Fibroblast of mammary gland (primary cell): ENCODE data around the gene CDK4.

Source experiments
- DNase-seq: peaks from one replicate; pipeline ENCODE4 v3.0.0-alpha.2; 2010; ENCODE audit warnings: low read depth
- H3K4me3 ChIP-seq: 2 replicates; pipeline ENCODE4 v1.5.1; 2011; ENCODE audit warnings: low read depth, mild to moderate bottlenecking, low read length, moderate library complexity; ENCODE audit not compliant: control insufficient read depth
- CTCF ChIP-seq: conservative IDR thresholded peaks from 2 replicates; pipeline ENCODE4 v1.5.1; 2011; ENCODE audit warnings: low read depth, low read length, inconsistent platforms; ENCODE audit not compliant: control insufficient read depth, insufficient read depth

The CDK4 gene

GRCh38 chr12:57729321-57729844 lies 22.7 kb downstream of the CDK4 start:
- no peak for DNase-seq
- no peak overlapping the region for H3K4me3 ChIP-seq
- no peak for TF ChIP-seq CTCF

- no peak for DNase-seq
- H3K4me3 ChIP-seq = no peak overlapping the region
- TF ChIP-seq CTCF = no peak
These were observed 24.2 kb downstream of the CDK4 start for GRCh38 chr12:57727758-57728395.

- peak; percentile 44 for DNase-seq
- peak; percentile 19 for TF ChIP-seq CTCF
- H3K4me3 ChIP-seq = peak overlapping the region; percentile 89
These were observed 25.0 kb downstream of the CDK4 start for GRCh38 chr12:57726884-57727757.

- peak; percentile 80 for DNase-seq
- peak; percentile 78 for TF ChIP-seq CTCF
- H3K4me3 ChIP-seq = peak overlapping the region; percentile 89
These were observed 25.8 kb downstream of the CDK4 start for GRCh38 chr12:57726151-57726883.

GRCh38 chr12:57725851-57726150 lies 26.3 kb downstream of the CDK4 start:
- TF ChIP-seq CTCF = no peak
- peak overlapping the region; percentile 89 for H3K4me3 ChIP-seq
- no peak for DNase-seq

GRCh38 chr12:57724936-57725740 lies 27.0 kb downstream of the CDK4 start:
- H3K4me3 ChIP-seq = no peak overlapping the region
- no peak for TF ChIP-seq CTCF
- DNase-seq = no peak
